ENCODE results near the gene GABARAP.

GABARAP gene

GRCh38 chr17:7204828-7205461 is 37.3 kb downstream of the GABARAP start:
- peak; percentile 92 for DNase-seq

DNA sequence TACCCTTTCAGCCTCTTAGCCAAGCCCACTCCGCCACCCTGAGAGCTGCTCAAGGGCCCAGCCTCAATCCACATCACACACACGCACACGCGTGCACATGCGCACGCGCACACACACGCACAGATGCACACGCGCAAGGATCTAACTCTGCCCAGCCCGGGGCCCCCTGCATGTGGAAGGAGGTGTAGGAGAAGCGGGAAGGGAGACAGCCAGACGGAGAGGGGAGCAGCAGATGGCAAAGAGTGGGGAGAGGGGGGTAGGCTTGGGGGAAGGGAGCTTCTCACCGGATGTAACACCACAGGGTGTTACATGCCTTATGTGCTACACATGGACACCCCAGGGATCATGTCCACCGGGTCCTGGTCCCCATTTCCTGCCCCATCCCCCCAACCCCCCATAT is 37.9 kb downstream of the GABARAP start:
- DNase-seq = no peak

DNA sequence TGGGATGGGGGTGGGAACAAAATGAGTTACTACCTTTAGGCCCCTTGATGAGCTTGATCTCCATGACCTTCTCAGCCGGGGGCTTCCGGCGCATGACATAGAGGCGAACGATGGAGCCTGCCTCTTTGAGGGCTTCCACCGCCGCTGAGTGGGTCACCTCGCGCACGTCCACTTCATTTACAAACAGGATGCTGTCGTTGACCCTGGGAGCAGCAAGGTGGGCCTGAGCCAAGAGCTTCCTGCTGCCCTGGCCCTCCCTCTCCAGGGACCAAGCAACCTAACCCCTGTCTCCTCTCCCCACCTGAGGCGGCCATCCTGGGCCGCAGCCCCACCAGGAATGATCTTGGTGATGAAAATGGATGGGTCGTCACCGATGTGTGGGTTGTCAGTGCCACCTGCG is 38.9 kb downstream of the GABARAP start:
- no peak for DNase-seq

GRCh38 chr17:7196651-7197401 is 45.4 kb downstream of the GABARAP start:
- DNase-seq = no peak

- no peak for DNase-seq
Measured at GRCh38 chr17:7195971-7196370, 46.3 kb downstream of the GABARAP start.

GRCh38 chr17:7192271-7192937 is 49.8 kb downstream of the GABARAP start:
- no peak for DNase-seq

- DNase-seq = no peak
Measured at GRCh38 chr17:7191571-7192270, 50.5 kb downstream of the GABARAP start.

GRCh38 chr17:7191069-7191468 is 51.2 kb downstream of the GABARAP start:
- DNase-seq = no peak

DNA sequence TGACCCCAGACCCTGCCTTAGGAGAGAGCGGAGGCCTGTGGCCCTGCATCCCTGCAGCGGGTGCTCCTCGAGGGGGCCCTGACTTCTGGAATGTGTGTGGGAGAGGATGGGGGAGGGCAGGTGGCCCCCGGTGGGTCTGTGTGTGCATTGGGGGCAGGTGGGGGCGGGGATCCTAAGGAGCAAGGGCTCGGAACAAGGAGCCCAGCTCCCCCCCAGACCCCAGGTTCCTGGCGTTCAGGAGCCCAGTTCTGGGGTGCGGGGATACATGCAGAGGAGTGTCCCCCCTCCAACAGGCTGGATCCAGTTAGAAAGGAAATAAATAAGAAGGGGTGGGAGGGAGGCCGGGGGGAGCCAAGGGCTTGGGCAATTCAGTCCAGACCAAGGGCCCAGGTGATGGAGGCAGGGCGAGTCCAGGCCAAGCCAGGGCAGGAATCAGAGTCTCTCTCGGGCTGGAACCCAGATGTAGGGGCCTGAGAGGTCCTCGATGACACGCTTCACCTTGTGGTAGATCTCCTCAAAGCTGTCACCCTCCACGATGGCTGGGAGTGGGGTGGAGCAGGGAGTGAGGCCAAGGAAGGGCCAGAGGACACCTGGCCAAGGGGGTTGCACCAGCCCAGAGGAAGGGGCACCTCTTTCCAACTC is 51.9 kb downstream of the GABARAP start:
- DNase-seq = no peak

All from NCI-H510A (cell line).